Stimulated activated CD4-positive, alpha-beta T cell treated with anti-CD3 and anti-CD28 coated beads, Interleukin-1b, Interleukin-23, amount 100 ng/mL, for 4 hours (primary cell): ENCODE data around the gene ABCC10.
"Not testable (repeated sequence)": the region's sequence is repeated elsewhere in the genome, so short reads cannot be mapped to it uniquely, and the experiment has no call there.

Experiments
- DNase-seq, 2 donors: peaks; one replicate each; pipeline ENCODE4 v3.0.0-alpha.2; 2020; ENCODE audit warnings: low read depth in 2 of 2

The ABCC10 gene

GRCh38 chr6:43444036-43444435 lies 16.7 kb downstream of the ABCC10 start:
- no peak for DNase-seq

GRCh38 chr6:43444582-43444981 lies 17.2 kb downstream of the ABCC10 start:
- no peak for DNase-seq

- DNase-seq = no peak
These were observed 18.2 kb downstream of the ABCC10 start for GRCh38 chr6:43445576-43445975.

GRCh38 chr6:43447604-43448003 lies 20.3 kb downstream of the ABCC10 start:
- no peak for DNase-seq

GRCh38 chr6:43448916-43449315 lies 21.6 kb downstream of the ABCC10 start:
- DNase-seq = no peak

GRCh38 chr6:43450699-43451131 lies 23.4 kb downstream of the ABCC10 start:
- DNase-seq = no peak

GRCh38 chr6:43451348-43451747 lies 24.0 kb downstream of the ABCC10 start:
- DNase-seq = no peak

- no peak for DNase-seq
These were observed 24.6 kb downstream of the ABCC10 start for GRCh38 chr6:43451939-43452338.

GRCh38 chr6:43452896-43453295 lies 25.6 kb downstream of the ABCC10 start:
- DNase-seq = no peak

- no peak for DNase-seq
These were observed 26.5 kb downstream of the ABCC10 start for GRCh38 chr6:43453831-43454230.

- peak; percentile 46 to 66 for DNase-seq
These were observed 27.0 kb downstream of the ABCC10 start for GRCh38 chr6:43454290-43454695.

GRCh38 chr6:43454696-43455530 lies 27.6 kb downstream of the ABCC10 start:
- peak; percentile 15 to 44 for DNase-seq

GRCh38 chr6:43455531-43456428 lies 28.4 kb downstream of the ABCC10 start, which contains the start of gene DLK2:
Gene DLK2, minus strand, starts transcription at chr6:43455548. Its CDS starts 723 bp downstream, at chr6:43454825.
- peak; percentile 54 to 58 for DNase-seq

- no peak for DNase-seq
These were observed 30.3 kb downstream of the ABCC10 start for GRCh38 chr6:43457643-43458042.

GRCh38 chr6:43458154-43458553 lies 30.8 kb downstream of the ABCC10 start:
- not testable (repeated sequence) for DNase-seq

GRCh38 chr6:43459535-43459934 lies 32.2 kb downstream of the ABCC10 start:
- DNase-seq = no peak

- DNase-seq = no peak
These were observed 32.7 kb downstream of the ABCC10 start for GRCh38 chr6:43460032-43460431.

- no peak for DNase-seq
These were observed 34.6 kb downstream of the ABCC10 start for GRCh38 chr6:43461936-43462335.

- no peak for DNase-seq
These were observed 37.0 kb downstream of the ABCC10 start for GRCh38 chr6:43464337-43464736.

GRCh38 chr6:43465948-43466347 lies 38.6 kb downstream of the ABCC10 start:
- DNase-seq = no peak

GRCh38 chr6:43467265-43467664 lies 39.9 kb downstream of the ABCC10 start:
- not testable (repeated sequence) for DNase-seq

- no peak for DNase-seq
These were observed 40.4 kb downstream of the ABCC10 start for GRCh38 chr6:43467752-43468151.
